ENCODE measurements around the gene IMPA2. TPM values are rescaled to one million over a fixed set of nuclear protein-coding genes. Genes with fewer than 3 reads are reported as not detected.

IMPA2 gene
- total and polyA plus RNA-seq, 2 of the 4 experiments (the other 2 are of a cell fraction) = 5.4 to 5.5 TPM

GRCh38 chr18:11994703-11995444, 13.6 kb downstream of the IMPA2 start:
- no peak overlapping the region for H3K23ac ChIP-seq (ENCODE audit: low read depth, low read length)
- dilution Hi-C loops (cut with HindIII; ENCODE audit: low sequenced_read_pairs, unreplicated experiment) = no loop called here
- H2BK20ac ChIP-seq (ENCODE audit: low read depth, low read length) = no peak overlapping the region
- H3K4ac ChIP-seq (ENCODE audit: low read depth, low read length) = peak overlapping the region; percentile 39; the same call in 1 of the 2 replicates
- WGBS, 2 experiments (ENCODE audit: extremely low coverage in 2 of 2, insufficient read length in 1 of 2) = 38% methylated on average over 1 of the region's 11 CpGs; no CpG with 5 or more reads in 1 of the 2 experiments
- H2AK5ac ChIP-seq (ENCODE audit: low read depth, low read length) = peak overlapping the region; percentile 82
- no peak overlapping the region for H3K4me3 ChIP-seq (ENCODE audit: insufficient read depth, low read depth, low read length)
- peak overlapping the region in 1 of 2 experiments; percentile 33; a peak in 1 of 4 replicates for H4K8ac ChIP-seq (ENCODE audit: low read depth in 2 of 2, low read length in 2 of 2)
- peak overlapping the region; percentile 36; the same call in 1 of the 2 replicates for H4K5ac ChIP-seq (ENCODE audit: low read depth, low read length)
- peak overlapping the region; percentile 11; the same call in 1 of the 2 replicates for H3K18ac ChIP-seq (ENCODE audit: low read depth, low read length)
- no TSS peak for BruUV-seq (replicated peaks)
- H3K9ac ChIP-seq (ENCODE audit: low read depth, low read length) = no peak overlapping the region
- in situ Hi-C loops (cut with MboI; ENCODE audit: low sequenced_read_pairs) = loop anchor here (5.0 kb wide), 1 partner anchor 58 kb away; no protein-coding TSS in a partner anchor
- H2BK5ac ChIP-seq (ENCODE audit: low read depth, low read length, poor library complexity, severe bottlenecking) = peak overlapping the region; percentile 28
- ChIA-PET POLR2A (ENCODE audit: unreplicated experiment) (interaction anchor here (0.6 to 1.0 kb wide), 2 partner anchors 57 to 145 kb away, joined by 6 to 7 read pairs; no protein-coding TSS in a partner anchor), CTCF (interaction anchor here (0.6 to 7.5 kb wide), 20 partner anchors 9 to 335 kb away, joined by 3 to 109 read pairs (median 4); no protein-coding TSS in a partner anchor)
- peaks cover 5% of the 10 kb centered on the region; the same call in 1 of the 2 replicates for H4K20me1 ChIP-seq (ENCODE audit: insufficient read depth, low read length)
- H3K9me3 ChIP-seq (ENCODE audit: control insufficient read depth, insufficient read depth, low read length) = no peaks in the 10 kb centered on the region
- H3K4me2 ChIP-seq (ENCODE audit: low read depth, low read length) = peak overlapping the region; percentile 26; the same call in 1 of the 2 replicates
- 0 out of 2 replicates have a peak overlapping the region, but pooled peaks have one; percentile 44 for H2BK120ac ChIP-seq (ENCODE audit: low read depth, low read length)
- H3K56ac ChIP-seq (ENCODE audit: extremely low read depth, insufficient read depth, low read length) = no peak overlapping the region
- H3K14ac ChIP-seq (replicated peaks; ENCODE audit: low read depth, low read length) = no peak overlapping the region
- peaks cover 3% of the 10 kb centered on the region; the same call in 1 of the 2 replicates for H3K9me1 ChIP-seq (ENCODE audit: insufficient read depth, low read length)
- peak overlapping the region; percentile 76 for H2AFZ ChIP-seq (replicated peaks; ENCODE audit: low read length, poor library complexity)
- H3K36me3 ChIP-seq (ENCODE audit: control insufficient read depth, insufficient read depth, low read length) = no peaks in the 10 kb centered on the region; the same call in 1 of the 2 replicates
- H3K79me1 ChIP-seq (ENCODE audit: low read depth in 1 of 2, low read length in 2 of 2) = peaks cover 13 to 21% of the 10 kb centered on the region in 2 experiments; a peak in 2 of 4 replicates
- peak overlapping the region; percentile 10; the same call in 1 of the 2 replicates for H3K27ac ChIP-seq (ENCODE audit: insufficient read depth, low read length)
- H4K91ac ChIP-seq (ENCODE audit: insufficient read depth, low read depth, low read length) = peak overlapping the region; percentile 33; the same call in 1 of the 2 replicates
- peak; percentile 18 for ATAC-seq (ENCODE audit: low read depth)
- peak; percentile 27 for DNase-seq
- TF ChIP-seq, protein P1, sequence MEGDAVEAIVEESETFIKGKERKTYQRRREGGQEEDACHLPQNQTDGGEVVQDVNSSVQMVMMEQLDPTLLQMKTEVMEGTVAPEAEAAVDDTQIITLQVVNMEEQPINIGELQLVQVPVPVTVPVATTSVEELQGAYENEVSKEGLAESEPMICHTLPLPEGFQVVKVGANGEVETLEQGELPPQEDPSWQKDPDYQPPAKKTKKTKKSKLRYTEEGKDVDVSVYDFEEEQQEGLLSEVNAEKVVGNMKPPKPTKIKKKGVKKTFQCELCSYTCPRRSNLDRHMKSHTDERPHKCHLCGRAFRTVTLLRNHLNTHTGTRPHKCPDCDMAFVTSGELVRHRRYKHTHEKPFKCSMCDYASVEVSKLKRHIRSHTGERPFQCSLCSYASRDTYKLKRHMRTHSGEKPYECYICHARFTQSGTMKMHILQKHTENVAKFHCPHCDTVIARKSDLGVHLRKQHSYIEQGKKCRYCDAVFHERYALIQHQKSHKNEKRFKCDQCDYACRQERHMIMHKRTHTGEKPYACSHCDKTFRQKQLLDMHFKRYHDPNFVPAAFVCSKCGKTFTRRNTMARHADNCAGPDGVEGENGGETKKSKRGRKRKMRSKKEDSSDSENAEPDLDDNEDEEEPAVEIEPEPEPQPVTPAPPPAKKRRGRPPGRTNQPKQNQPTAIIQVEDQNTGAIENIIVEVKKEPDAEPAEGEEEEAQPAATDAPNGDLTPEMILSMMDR (conservative IDR thresholded peaks at IDR 0.05; ENCODE audit: low read depth, low read length) = no peak
- TF ChIP-seq MAZ (IDR thresholded peaks at IDR 0.05; ENCODE audit: borderline replicate concordance, low read depth, low read length) = 0 out of 2 replicates have a peak, but pooled peaks have one; percentile 3
- peak overlapping the region; percentile 83 for H2AK9ac ChIP-seq (replicated peaks; ENCODE audit: low read depth, low read length, poor library complexity)
- peak overlapping the region; percentile 21; the same call in 1 of the 3 replicates for H2BK15ac ChIP-seq (ENCODE audit: low read depth, low read length)
- H3K27me3 ChIP-seq (ENCODE audit: control insufficient read depth, insufficient read depth, low read length) = no peaks in the 10 kb centered on the region
- H3K4me1 ChIP-seq (ENCODE audit: control insufficient read depth, insufficient read depth, low read length) = peaks cover 11% of the 10 kb centered on the region
- intact Hi-C loops (cut with micrococcal nuclease) = loop anchor here (1.0 to 5.0 kb wide), 4 partner anchors 44 to 338 kb away; no protein-coding TSS in a partner anchor
